Right ventricle myocardium inferior (tissue), 1 donor: ENCODE data around the gene TAF1C. TPM values are rescaled to one million over a fixed set of nuclear protein-coding genes. Genes with fewer than 3 reads are reported as not detected.
"Not testable (repeated sequence)": the region's sequence is repeated elsewhere in the genome, so short reads cannot be mapped to it uniquely, and the experiment has no call there.

Source experiments
- ATAC-seq: fragments of 200-7000 bp; cut with Tn5 transposase; one replicate; pipeline ENCODE4 v1.9.1; 2020; ENCODE audit warnings: mild to moderate bottlenecking, moderate library complexity
- DNase-seq: peaks from one replicate; pipeline ENCODE4 v3.0.0; 2021; ENCODE audit errors: missing footprints
- intact Hi-C: fragments of 100-400 bp; cut with DNase I; formaldehyde crosslinking; loops from one replicate; pipeline ENCODE4 v1.11.0; 2022
- long read RNA-seq: library from polyadenylated mRNA; unstranded; transcript quantifications from one replicate; pipeline ENCODE4 v2.0.0, GENCODE V29; 2021
- total RNA-seq: library from RNA; stranded (reverse); fragmentation: NEBNext Ultra II Directional; extraction: Animal tissue kit (Norgen Biotek cat#: 25700); gene quantifications from one replicate; pipeline ENCODE4 v1.2.1, GENCODE V29; 2021
- donor health status: DM: no; HTN: yes; CAD: no; lungs with severe emphysema.

The TAF1C gene
- total RNA-seq = 26.5 TPM
- long read RNA-seq, partial matches to known transcripts = 2 of 22 reads
- long read RNA-seq, other reads (novel, unspliced or antisense) = 18 of 22 reads

DNA sequence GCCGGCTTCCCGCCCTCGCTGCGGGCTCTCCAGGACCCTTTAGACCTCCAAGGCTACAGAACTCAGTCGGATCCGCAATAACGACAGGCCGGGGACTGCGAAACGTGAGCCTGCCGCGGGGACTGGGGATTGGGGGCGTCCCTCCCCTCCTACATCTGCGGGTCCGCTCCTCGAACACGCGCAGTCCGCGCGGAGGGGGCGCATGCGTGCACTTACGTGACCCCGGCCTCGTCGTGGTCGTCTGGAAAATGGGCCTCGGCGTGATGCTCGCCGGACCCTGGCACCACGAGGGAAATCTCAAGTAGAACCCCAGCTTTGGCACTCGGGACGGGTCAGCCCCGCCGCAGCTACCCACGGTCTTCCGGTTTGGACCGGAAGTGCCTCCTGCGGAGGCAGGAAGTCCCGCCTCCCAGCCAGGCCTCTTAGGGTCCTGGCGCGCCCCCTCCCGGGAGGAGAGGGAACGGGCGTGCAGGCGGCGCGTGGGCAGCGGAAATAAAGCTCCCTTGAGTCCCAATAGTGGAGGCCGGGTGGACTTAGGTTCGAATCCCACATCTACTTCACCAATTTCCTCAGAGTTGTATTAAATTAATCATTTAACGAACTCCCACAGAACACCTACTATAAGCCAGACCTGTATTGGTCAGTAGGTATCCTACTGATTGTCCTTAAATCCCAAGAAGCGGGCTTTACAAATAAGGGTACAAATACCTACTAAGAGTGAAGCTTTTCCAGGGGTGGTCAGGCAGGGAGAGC lies at the start of gene TAF1C:
Gene TAF1C, minus strand, starts transcription at position 373 of the 753 bp plus-strand sequence. CDS start 2,069 bp downstream, outside the sequence.
- intact Hi-C loops = loop anchor here (2.0 to 5.0 kb wide), 4 partner anchors 70 to 298 kb away; partner anchors contain the start of gene MBTPS1
- DNase-seq (peak; percentile 96), ATAC-seq (peak; percentile 96)

DNA sequence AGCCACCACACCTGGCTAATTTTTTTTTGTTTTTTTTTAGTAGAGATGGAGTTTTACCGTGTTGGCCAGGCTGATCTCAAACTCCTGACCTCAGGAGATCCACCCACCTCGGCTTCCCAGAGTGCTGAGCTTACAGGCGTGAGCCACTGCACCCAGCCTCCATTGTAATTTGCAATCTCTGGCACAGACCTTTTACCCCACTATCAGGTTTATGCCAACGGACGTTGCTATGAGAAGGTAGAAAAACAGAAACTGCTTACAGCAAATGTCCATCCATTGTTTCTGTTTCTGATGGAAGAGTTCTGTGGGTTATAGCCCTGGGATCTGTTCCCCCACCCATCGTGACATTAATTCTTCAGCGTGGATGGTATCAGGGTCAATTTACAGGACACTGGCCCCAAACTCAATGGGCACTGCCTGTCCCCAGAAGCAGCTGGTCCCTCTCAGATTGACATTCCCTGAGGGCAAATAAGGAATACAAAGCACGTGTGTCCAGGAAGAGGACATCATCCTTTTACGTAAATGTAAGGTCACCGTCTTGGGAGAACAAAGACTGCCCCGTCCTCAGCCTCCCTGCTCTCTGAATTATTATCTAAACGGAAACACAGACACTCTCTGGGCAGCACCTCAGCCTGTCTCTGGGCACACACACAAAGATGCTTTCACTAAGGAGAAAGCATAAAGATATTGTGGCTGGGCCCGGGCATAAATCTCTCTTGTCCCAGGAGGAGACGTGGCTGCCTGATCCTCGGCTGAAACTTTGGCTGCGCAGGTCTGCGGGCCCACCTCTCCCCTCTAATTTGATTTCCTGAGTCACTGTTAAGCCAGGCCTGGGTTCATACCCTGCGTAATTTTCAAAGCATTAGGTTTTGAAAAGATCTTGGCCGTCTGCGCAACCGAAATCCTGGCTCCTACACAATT lies 47.7 kb upstream of the TAF1C start:
- intact Hi-C loops = no loop called here
- ATAC-seq (peak; percentile 38), DNase-seq (no peak)

DNA sequence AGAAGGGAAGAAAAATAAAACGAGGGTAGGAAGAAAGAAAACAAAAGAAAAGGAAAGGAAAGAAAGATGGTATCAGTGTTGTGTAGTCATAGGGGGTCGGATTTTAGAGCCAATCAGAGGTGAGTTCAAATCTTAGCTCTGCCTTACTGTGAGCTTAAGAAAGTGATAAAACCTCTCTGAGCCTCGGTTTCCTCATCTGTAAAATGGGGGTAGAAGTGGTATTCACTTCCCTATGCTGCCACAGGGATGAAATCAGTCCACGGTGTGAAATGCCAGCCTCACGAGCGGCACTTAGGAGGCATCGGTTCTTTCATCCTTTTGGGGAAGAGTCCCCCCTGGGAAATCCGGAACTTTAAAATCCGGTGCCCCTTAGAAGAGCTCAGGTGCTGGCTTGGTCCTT lies 46.9 kb upstream of the TAF1C start:
- ATAC-seq = no peak
- no peak for DNase-seq
- intact Hi-C loops = no loop called here

DNA sequence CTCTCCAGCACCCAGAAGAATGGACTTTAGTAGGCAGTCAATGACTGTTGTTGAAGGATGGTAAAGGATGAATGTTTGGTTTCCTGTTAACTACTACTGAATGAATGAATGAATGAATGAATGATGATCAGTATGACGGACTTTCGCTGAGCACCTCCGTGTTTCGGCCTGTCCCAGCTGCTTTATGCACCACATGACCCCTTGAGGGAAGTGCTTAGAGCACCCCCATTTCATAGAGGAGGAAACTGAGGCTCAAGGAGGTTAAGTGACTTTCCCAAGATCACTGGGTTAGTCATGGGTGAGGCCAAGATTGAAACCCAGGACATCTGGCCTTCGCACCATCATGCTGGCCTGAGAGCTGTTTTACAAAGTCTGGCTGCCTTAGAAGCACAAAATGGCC lies 46.1 kb upstream of the TAF1C start:
- ATAC-seq (no peak), DNase-seq (no peak)
- intact Hi-C loops = no loop called here

- no peak for ATAC-seq
- intact Hi-C loops = no loop called here
- no peak for DNase-seq
These were observed 45.2 kb upstream of the TAF1C start for GRCh38 chr16:84232060-84232459.

GRCh38 chr16:84229471-84229870 lies 42.6 kb upstream of the TAF1C start:
- intact Hi-C loops = no loop called here
- DNase-seq (no peak), ATAC-seq (no peak)

- intact Hi-C loops = no loop called here
- ATAC-seq (peak; percentile 95), DNase-seq (peak; percentile 88)
These were observed 41.5 kb upstream of the TAF1C start for GRCh38 chr16:84228256-84228838.

DNA sequence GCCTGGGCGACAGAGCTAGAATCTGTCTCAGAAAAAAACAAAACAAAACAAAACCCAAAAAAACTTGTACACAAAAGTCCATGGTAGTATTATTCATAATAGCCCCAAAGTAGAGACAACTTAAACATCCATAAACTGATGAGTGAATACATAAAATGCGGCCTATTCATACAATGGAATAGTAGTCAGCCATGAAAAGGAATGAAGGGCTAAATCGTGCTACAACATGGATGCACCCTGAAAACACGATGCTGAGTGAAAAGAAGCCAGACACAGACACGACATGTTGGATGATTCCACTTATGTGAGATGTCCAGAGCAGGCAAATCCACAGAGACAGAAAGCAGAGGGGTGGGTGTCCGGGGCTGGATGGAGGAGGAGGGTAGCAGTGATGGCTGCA lies 40.7 kb upstream of the TAF1C start:
- DNase-seq (no peak), ATAC-seq (no peak)
- intact Hi-C loops = no loop called here

DNA sequence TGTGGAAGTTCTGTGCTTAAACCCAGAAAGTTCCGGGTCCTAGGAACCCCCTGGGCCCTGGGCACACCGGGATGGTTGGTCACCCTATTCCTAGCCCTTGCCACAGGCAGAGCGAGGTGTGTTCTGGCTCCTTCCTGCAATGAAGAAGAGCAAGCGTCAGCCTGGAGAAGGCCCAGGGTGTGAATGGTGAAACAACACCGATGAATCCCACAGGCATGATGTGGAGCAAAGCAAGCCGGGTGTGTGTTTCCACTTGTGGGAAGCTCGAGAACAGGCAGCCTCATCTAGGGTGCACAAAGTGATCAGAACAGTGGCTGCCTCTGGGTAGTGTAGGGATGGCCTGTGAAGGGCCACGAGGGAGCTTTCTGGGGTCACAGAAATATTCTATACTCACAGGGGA lies 39.2 kb upstream of the TAF1C start:
- ATAC-seq = no peak
- no peak for DNase-seq

DNA sequence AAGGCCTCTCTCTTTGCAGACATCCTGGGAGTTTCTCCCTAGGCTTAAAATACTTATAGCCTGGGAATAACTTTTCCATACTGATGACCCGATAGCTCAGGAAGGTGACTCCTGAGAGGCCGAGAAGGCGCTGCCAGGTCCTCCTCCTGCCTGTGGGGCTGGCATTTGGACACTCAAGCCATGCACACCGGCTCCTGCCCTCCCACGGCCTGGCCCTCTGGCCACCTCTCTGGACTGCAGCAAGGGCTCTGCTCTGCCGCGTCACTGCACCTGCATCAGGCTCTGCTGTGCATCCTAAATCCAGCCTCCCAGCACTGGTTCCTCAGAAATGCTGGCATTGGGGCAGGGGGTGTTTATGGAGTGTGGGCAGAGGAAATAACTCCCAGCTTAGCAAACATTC lies 38.7 kb upstream of the TAF1C start:
- intact Hi-C loops = no loop called here
- no peak for DNase-seq
- ATAC-seq = no peak

More for the DNA sequence above, 39.2 kb upstream of the TAF1C start:
- intact Hi-C loops = no loop called here

DNA sequence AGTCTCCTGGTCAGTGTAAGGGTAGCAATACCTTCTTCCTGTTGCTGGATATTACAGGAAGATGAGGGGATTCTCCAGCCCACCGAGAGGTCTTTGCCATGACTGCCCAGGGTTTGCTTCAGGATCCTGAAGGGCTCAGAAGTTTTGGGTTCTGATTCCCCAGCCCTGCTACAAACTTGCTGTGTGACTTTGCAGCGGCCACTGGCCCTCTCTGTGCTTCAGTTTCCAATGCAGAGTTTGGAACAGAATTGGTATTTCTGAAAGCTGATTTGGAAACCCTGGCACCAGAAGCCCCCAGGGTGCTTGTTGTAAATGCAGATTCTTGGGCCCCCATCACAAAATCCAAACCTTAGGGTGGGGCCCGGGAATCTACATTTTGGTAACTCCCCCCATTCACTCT lies 38.3 kb upstream of the TAF1C start:
- intact Hi-C loops = no loop called here
- DNase-seq = no peak
- ATAC-seq = no peak

DNA sequence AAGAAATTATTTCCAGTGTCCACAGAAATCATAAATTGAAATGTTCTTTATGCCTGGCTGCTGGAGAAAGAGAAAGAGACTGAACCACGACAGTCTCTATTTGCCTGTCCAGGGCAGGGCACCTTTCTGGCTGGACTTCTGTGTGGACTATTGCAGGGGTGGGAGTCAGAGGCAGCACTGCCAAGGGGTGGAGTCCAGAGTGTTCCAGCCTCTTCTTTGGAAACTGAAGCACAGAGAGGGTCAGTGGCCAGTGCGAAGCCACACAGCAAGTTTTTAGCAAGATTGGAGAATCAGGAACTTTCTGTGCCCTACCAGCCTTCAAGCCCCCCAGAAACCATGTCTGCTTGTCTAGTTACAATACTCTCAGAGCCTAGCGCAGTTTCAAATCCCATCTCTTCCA lies 37.7 kb upstream of the TAF1C start:
- ATAC-seq (no peak), DNase-seq (no peak)
- intact Hi-C loops = no loop called here

- intact Hi-C loops = no loop called here
- ATAC-seq = no peak
- DNase-seq = no peak
These were observed 36.6 kb upstream of the TAF1C start for GRCh38 chr16:84223456-84223855.

GRCh38 chr16:84220851-84221250 lies 34.0 kb upstream of the TAF1C start:
- intact Hi-C loops = no loop called here
- ATAC-seq = no peak
- no peak for DNase-seq

DNA sequence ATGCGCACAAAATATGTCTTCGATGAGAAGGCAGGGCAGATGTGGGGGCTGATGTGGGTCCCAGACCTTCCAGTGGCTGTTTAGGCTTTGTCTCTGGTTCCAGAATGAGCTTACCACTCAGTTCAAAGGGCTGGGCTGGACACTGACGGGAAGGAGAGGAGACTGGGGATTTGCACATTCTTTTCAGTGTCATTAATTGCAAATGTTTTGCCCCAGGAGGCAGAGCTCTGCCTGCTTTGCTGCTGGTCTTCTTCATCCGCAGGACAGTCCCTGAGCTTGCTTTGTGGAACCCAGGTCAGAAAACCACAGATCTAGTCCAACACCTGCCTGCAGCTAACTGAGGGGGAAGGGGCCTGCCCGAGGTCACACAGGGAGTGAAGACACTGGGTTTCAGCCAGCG lies 32.1 kb upstream of the TAF1C start:
- DNase-seq = no peak
- no peak for ATAC-seq
- intact Hi-C loops = no loop called here

GRCh38 chr16:84218176-84218823 lies 31.4 kb upstream of the TAF1C start:
- ATAC-seq (no peak), DNase-seq (no peak)
- intact Hi-C loops = no loop called here

DNA sequence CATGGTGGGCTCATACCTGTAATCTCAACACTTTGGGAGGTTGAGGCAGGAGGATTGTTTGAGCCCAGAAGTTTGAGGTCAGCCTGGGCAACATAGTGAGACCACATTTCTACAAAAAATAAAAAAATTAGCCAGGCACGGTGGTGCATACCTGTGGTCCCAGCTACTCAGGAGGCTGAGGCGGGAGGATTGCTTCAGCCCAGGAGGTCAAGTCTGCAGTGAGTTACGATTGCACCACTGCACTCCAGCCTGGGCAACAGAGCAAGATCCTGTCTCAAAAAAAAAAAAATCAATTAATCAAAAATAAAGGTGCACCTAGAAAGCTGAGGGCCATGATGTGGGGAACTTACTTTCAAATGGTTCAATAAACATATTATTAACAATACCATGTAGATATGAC lies 29.3 kb upstream of the TAF1C start:
- DNase-seq, intact Hi-C loops, ATAC-seq: not testable (repeated sequence)

- DNase-seq = no peak
- intact Hi-C loops = no loop called here
- ATAC-seq = no peak
These were observed 28.7 kb upstream of the TAF1C start for GRCh38 chr16:84215531-84215930.
